Thyroid gland (tissue), 4 donors: ENCODE results near the gene TICAM2.

ENCODE experiments used
- CTCF ChIP-seq, 6 experiments: fragments of 200-600 bp in 3 of 6; fragments of 450-650 bp in 3 of 6; sonication (generic) in 3 of 6; IDR thresholded peaks; one replicate each; pipeline ENCODE4 v1.5.1; 2016 to 2019; ENCODE audit warnings: antibody characterized with exemption in 6 of 6, mild to moderate bottlenecking in 2 of 6, inconsistent platforms in 1 of 6, moderate library complexity in 1 of 6
- POLR2A ChIP-seq, 2 donors: fragments of 450-650 bp; IDR thresholded peaks; one replicate each; pipeline ENCODE4 v1.6.1; 2017; ENCODE audit warnings: antibody characterized with exemption in 2 of 2, mild to moderate bottlenecking in 2 of 2, moderate library complexity in 1 of 2

GRCh38 chr5:115558388-115558956, 43.8 kb downstream of the TICAM2 start:
- TF ChIP-seq POLR2A (IDR thresholded peaks at IDR 0.05), result no peak
- no peak for TF ChIP-seq CTCF (IDR thresholded peaks at IDR 0.05)
